ENCODE results near the gene CDKN2D.
"Not testable (repeated sequence)": the region's sequence is repeated elsewhere in the genome, so short reads cannot be mapped to it uniquely, and the experiment has no call there.

CDKN2D gene

GRCh38 chr19:10580979-10581631 is 12.3 kb upstream of the CDKN2D start:
- peak; percentile 91 for DNase-seq (ENCODE audit: low spot score)

- no peak for DNase-seq (ENCODE audit: low spot score)
Observed at GRCh38 chr19:10577951-10578350, 9.2 kb upstream of the CDKN2D start.

GRCh38 chr19:10575011-10575716 is 6.4 kb upstream of the CDKN2D start:
- no peak for DNase-seq (ENCODE audit: low spot score)

GRCh38 chr19:10574462-10574861 is 5.7 kb upstream of the CDKN2D start:
- no peak for DNase-seq (ENCODE audit: low spot score)

- not testable (repeated sequence) for DNase-seq (ENCODE audit: low spot score)
Observed at GRCh38 chr19:10573793-10574192, 5.0 kb upstream of the CDKN2D start.

- peak; percentile 11 for DNase-seq (ENCODE audit: low spot score)
Observed at GRCh38 chr19:10568062-10568825, 535 bp downstream of the CDKN2D start.

GRCh38 chr19:10567656-10568055 is 1.1 kb downstream of the CDKN2D start:
- no peak for DNase-seq (ENCODE audit: low spot score)

- DNase-seq (ENCODE audit: low spot score) = peak; percentile 11
Observed at GRCh38 chr19:10566658-10567410, 1.9 kb downstream of the CDKN2D start.

- DNase-seq (ENCODE audit: low spot score) = no peak
Observed at GRCh38 chr19:10566408-10566657, 2.4 kb downstream of the CDKN2D start.

- peak; percentile 98 for DNase-seq (ENCODE audit: low spot score)
Observed at GRCh38 chr19:10565567-10566407, 3.0 kb downstream of the CDKN2D start, which contains the start of gene KRI1. KRI1 (minus strand) TSS chr19:10566010; CDS start chr19:10565999, 11 bp downstream.

GRCh38 chr19:10565028-10565566 is 3.7 kb downstream of the CDKN2D start:
- DNase-seq (ENCODE audit: low spot score) = no peak

GRCh38 chr19:10562609-10563008 is 6.2 kb downstream of the CDKN2D start:
- no peak for DNase-seq (ENCODE audit: low spot score)

- DNase-seq (ENCODE audit: low spot score) = no peak
Observed at GRCh38 chr19:10560154-10560553, 8.6 kb downstream of the CDKN2D start.

- DNase-seq (ENCODE audit: low spot score) = no peak
Observed at GRCh38 chr19:10557603-10558197, 11.1 kb downstream of the CDKN2D start.

GRCh38 chr19:10555610-10555973 is 13.2 kb downstream of the CDKN2D start:
- DNase-seq (ENCODE audit: low spot score) = no peak

- DNase-seq (ENCODE audit: low spot score) = no peak
Observed at GRCh38 chr19:10554760-10555609, 13.8 kb downstream of the CDKN2D start.

GRCh38 chr19:10553943-10554381 is 14.8 kb downstream of the CDKN2D start:
- DNase-seq (ENCODE audit: low spot score) = no peak

- no peak for DNase-seq (ENCODE audit: low spot score)
Observed at GRCh38 chr19:10553087-10553667, 15.6 kb downstream of the CDKN2D start.

GRCh38 chr19:10552510-10553053 is 16.2 kb downstream of the CDKN2D start:
- no peak for DNase-seq (ENCODE audit: low spot score)
